ENCODE results near the gene NRARP.
A peak's percentile ranks its signal among the peaks of the same experiment; 100 is the strongest.
"Not testable (repeated sequence)": the region's sequence is repeated elsewhere in the genome, so short reads cannot be mapped to it uniquely, and the experiment has no call there.

The NRARP gene

DNA sequence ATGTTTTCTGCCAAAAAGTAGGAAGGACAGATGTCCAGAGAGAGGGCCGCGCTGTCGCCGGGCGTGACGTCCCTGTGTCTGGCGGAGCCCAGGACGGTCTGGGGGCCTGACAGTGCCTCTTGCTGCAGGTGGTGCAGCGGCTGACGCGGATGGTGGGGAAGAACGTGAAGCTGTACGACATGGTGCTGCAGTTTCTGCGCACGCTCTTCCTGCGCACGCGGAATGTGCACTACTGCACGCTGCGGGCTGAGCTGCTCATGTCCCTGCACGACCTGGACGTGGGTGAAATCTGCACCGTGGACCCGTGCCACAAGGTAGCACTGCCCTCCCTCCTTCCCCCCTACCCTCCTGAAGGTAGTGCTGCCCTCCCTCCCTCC, 39.2 kb downstream of the NRARP start:
- Histone ChIP-seq H3K9ac (ENCODE audit: low read length) (no peak overlapping the region), H3K4me3 (ENCODE audit: low read length) (no peak overlapping the region), H3K36me3 (ENCODE audit: control insufficient read depth, insufficient read depth, low read length) (peaks cover 30% of the 10 kb centered on the region), H3K27me3 (ENCODE audit: control insufficient read depth, insufficient read depth, low read length) (no peaks in the 10 kb centered on the region), H3K27ac (ENCODE audit: low read depth, low read length) (no peak overlapping the region), H3K4me1 (ENCODE audit: control insufficient read depth, insufficient read depth, low read length) (no peaks in the 10 kb centered on the region)

DNA sequence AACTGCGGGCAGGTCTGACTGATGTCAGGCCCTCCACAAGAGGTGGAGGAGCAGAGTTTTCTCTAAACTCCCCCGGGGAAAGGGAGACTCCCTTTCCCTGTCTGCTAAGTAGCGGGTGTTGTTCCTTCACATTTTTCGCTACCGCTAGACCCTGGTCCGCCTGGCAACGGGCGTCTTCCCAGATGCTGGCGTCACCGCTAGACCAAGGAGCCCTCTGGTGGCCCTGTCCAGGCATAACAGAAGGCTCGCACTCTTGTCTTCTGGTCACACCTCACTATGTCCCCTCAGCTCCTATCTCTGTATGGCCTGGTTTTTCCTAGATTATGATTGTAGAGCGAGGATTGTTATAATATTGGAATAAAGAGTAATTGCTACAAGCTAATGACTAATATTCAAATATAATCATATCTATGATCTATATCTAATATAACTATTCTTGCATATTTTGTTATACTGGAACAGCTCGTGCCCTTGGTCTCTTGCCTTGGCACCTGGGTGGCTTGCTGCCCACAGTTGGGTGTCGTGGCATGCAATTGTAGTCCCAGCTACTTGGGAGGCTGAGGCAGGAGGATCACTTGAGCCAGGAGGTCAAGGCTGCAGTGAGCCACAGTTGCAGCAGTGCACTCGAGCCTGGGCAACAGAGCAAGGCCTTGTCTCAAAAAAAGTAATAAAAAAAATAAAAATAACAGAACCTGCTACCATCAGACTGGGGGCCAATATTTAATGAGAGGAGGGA, 39.7 kb downstream of the NRARP start:
- H3K27ac ChIP-seq (ENCODE audit: low read depth, low read length); H3K9ac ChIP-seq (ENCODE audit: low read length); H3K27me3 ChIP-seq (ENCODE audit: control insufficient read depth, insufficient read depth, low read length); H3K4me1 ChIP-seq (ENCODE audit: control insufficient read depth, insufficient read depth, low read length); H3K4me3 ChIP-seq (ENCODE audit: low read length): not testable (repeated sequence)
- peaks cover 28% of the 10 kb centered on the region for H3K36me3 ChIP-seq (ENCODE audit: control insufficient read depth, insufficient read depth, low read length)

DNA sequence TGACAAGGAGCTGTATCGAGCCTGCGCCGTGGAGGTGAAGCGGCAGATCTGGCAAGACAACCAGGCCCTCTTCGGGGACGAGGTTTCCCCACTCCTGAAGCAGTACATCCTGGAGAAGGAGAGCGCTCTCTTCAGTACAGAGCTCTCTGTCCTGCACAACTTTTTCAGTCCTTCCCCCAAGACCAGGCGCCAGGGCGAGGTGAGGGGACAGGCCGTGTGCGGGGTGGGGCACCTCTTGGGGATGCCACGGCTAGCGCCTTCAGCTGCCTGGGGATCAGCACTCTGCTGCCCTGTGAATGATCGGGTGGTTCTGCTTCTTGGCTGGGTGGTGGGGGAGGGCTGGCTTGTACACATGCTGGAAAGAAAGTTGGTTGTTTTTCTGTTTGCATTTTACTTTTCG, 45.2 kb downstream of the NRARP start:
- Histone ChIP-seq H3K36me3 (ENCODE audit: control insufficient read depth, insufficient read depth, low read length) (peaks cover 2% of the 10 kb centered on the region), H3K4me3 (ENCODE audit: low read length) (no peak overlapping the region), H3K9ac (ENCODE audit: low read length) (no peak overlapping the region), H3K4me1 (ENCODE audit: control insufficient read depth, insufficient read depth, low read length) (peaks cover 10% of the 10 kb centered on the region), H3K27ac (ENCODE audit: low read depth, low read length) (no peak overlapping the region), H3K27me3 (ENCODE audit: control insufficient read depth, insufficient read depth, low read length) (no peaks in the 10 kb centered on the region)

DNA sequence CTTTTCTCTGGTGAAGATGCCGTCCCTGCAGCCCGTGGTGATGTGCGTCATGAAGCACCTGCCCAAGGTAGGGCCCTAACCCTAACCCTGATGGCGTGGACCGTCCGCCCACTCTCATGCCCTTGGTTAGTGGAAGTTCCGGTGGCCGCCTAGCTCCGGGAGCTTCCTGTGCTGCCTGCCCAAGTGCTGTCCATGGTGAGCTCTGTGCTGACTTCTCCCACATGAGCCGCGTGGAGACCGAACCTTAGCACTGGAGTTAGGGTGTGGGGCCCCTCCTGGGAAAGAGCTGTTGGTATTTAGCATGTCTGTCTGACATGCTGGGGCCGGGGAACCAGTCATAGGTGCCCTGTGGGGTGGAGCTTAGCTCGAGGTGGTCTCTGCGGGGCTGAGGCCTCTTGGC, 45.7 kb downstream of the NRARP start:
- H3K4me1 ChIP-seq (ENCODE audit: control insufficient read depth, insufficient read depth, low read length): peaks cover 10% of the 10 kb centered on the region
- H3K27ac ChIP-seq (ENCODE audit: low read depth, low read length): no peak overlapping the region
- H3K9ac ChIP-seq (ENCODE audit: low read length): no peak overlapping the region
- H3K36me3 ChIP-seq (ENCODE audit: control insufficient read depth, insufficient read depth, low read length): peaks cover 2% of the 10 kb centered on the region
- peak overlapping the region; percentile 85 for H3K4me3 ChIP-seq (ENCODE audit: low read length)
- H3K27me3 ChIP-seq (ENCODE audit: control insufficient read depth, insufficient read depth, low read length): no peaks in the 10 kb centered on the region

DNA sequence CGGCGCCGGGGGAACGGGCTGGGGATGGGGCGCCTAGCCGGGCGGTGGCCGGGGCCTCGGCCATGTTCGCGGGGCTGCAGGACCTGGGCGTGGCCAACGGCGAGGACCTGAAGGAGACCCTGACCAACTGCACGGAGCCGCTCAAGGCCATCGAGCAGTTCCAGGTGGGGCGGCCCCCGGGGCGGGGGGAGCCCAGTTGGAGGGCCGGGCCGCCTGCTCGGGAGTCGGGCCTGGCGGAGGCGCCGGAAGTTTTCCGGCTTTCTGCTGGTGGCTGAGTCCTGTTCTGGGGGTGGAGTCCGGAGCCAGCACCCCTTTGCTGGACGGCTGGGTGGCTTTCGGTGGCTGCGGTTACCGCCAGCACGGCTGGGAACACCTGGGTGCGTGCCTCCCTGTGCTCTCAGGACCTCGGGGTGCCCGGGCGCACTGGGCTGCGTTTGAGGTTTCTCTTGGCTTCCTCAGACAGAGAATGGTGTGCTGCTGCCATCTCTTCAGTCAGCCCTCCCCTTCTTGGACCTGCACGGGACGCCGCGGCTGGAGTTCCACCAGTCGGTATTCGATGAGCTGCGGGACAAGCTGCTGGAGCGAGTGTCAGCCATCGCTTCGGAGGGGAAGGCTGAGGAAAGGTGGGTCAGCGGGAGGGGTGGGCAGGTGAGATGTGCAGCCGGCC, 46.5 kb downstream of the NRARP start:
- Histone ChIP-seq H3K27ac (ENCODE audit: low read depth, low read length) (peak overlapping the region; percentile 58), H3K27me3 (ENCODE audit: control insufficient read depth, insufficient read depth, low read length) (no peaks in the 10 kb centered on the region), H3K4me3 (ENCODE audit: low read length) (peak overlapping the region; percentile 85), H3K4me1 (ENCODE audit: control insufficient read depth, insufficient read depth, low read length) (peaks cover 10% of the 10 kb centered on the region), H3K9ac (ENCODE audit: low read length) (peak overlapping the region; percentile 80), H3K36me3 (ENCODE audit: control insufficient read depth, insufficient read depth, low read length) (peaks cover 2% of the 10 kb centered on the region)

DNA sequence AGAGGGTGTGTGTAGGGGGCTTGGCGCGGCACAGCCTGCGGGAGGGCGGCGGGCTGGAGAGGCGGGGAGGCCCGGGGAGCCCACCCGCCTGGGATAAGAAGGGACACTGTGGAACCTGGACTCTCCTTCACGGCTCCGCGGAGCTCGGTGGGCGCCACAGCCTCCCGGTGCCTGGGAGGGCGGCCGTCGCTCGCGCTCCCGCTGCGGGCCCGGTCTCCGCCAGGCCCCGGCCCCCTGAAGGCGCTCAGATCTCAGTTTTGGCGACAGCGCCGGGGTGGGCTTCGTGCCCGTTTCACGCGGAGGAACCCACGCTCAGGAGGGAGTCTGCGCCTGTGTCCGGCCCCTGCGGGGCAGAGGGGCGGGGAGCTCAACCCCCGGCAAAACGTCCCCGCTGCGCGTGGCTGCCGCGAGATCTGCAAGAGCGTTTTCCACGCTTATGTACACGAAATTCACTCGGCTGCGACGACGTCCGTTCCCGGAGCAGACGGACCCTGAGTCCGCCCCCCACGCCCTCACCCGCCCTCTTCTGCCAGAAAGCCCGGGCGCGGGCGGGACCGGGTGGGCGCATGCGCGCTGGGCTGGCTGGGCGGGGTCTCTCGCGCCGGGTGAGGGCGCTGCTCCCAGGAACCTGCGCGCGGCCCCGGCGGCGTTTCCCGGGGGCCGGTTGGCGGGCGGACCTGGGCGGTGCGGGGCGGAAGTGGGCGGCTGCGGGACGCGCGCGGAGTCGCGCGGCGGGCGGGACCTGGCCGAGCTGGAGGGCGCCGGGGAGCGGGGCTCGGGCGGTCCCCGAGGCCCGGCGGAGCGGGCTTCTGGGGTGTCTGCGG, 47.2 kb downstream of the NRARP start, which contains the start of gene NELFB:
Gene NELFB, plus strand, starts transcription at position 704 of the 824 bp plus-strand sequence.
- Histone ChIP-seq H3K27me3 (ENCODE audit: control insufficient read depth, insufficient read depth, low read length) (no peaks in the 10 kb centered on the region), H3K4me1 (ENCODE audit: control insufficient read depth, insufficient read depth, low read length) (peaks cover 10% of the 10 kb centered on the region), H3K27ac (ENCODE audit: low read depth, low read length) (peak within 1 kb of the TSS; percentile 61), H3K9ac (ENCODE audit: low read length) (peak within 1 kb of the TSS; percentile 80), H3K4me3 (ENCODE audit: low read length) (peak within 1 kb of the TSS; percentile 92), H3K36me3 (ENCODE audit: control insufficient read depth, insufficient read depth, low read length) (peaks cover 2% of the 10 kb centered on the region)

DNA sequence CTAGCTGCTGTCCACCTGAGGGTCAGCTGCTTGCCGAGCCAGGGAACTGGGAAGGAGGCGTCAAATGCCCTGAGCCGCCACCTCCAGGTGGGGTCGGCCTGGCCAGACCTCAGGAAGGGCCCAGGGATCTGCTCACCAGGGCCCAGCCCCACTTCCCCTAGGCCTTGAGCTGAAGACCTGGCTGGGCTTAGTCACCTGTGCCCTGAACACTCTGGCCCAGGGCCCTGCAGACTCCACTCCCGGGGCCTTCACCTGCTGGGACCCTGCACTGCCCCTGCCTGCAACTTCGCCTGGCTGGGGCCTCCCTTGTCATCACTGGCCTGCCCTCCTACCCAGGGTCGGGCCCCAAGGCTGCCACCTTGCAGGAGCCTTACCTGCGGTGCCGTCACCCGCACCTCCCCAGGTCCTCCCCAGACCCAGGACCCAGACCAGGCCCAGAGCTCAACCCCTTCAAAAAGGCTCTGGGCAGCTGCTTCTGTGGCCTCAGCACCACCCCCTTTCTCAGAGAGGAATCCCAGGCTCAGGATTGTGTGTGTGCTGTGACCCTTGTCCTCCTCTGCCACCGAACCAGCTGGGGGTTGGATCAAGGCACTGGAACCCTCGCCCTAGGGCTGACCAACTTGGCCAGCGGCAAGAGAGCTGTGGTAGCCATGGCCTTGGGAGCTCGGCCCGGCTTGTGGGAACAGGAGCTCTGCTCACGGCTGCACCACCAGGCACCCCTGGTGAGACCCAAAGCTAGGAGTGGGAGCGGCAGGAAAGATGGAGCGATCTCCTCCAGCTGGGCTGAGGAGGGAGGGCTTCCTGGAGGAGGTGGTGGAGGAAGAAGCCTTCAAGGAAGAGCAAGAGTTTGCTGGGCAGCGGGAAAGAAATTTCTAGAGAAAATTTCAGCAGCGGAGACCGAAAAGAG, 48.1 kb downstream of the NRARP start:
- peaks cover 10% of the 10 kb centered on the region for H3K4me1 ChIP-seq (ENCODE audit: control insufficient read depth, insufficient read depth, low read length)
- H3K27me3 ChIP-seq (ENCODE audit: control insufficient read depth, insufficient read depth, low read length): no peaks in the 10 kb centered on the region
- no peaks in the 10 kb centered on the region for H3K36me3 ChIP-seq (ENCODE audit: control insufficient read depth, insufficient read depth, low read length)
- H3K9ac ChIP-seq (ENCODE audit: low read length): peak overlapping the region; percentile 62
- no peak overlapping the region for H3K27ac ChIP-seq (ENCODE audit: low read depth, low read length)
- peak overlapping the region; percentile 92 for H3K4me3 ChIP-seq (ENCODE audit: low read length)

DNA sequence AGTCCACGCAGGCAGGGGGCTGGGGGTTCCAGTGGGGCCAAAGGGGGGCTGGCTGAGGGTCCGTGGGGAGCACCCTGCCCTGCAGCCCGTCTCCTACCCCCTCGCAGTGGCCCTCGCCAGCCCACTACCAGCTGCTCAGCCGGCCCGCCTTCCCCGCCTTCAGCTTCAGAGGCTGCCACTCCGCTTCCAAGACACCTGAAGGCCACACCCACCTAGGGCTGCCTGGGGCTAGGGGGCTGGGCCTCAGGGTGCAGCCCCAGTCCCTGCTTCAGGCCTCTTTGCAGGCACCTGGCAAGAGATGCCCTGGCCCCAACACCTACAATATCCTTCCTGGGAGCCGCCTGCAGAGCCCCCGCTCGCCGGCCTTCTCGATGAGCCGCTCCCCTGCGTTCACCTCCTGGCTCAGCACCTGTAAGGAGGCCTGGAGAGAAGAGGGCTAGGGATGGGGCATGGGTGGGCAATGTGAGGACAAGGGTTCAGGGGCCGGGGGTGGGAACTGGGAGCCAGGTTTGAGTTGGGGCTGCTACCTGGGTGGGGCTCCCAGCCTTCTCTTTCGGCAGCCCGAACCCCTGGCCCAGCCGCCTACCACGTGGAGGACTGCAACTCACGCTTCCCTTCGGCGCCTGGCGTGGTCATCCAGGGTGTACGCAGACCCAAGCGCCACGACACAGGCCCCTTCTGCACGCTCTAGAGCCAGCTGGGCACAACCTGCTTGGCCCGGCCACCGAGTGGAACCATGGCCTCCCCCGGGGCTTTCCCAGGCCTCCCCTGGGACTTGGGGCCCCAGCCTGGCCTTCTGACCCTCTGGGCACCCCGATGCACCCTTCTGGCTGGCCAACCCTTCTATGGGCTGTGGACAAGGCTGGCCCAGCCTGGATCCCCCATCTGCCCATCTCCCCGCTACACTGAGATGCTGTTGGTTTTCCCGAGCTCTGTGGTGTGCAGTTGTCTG, 49.2 kb downstream of the NRARP start:
- peaks cover 10% of the 10 kb centered on the region for H3K4me1 ChIP-seq (ENCODE audit: control insufficient read depth, insufficient read depth, low read length)
- H3K36me3 ChIP-seq (ENCODE audit: control insufficient read depth, insufficient read depth, low read length): no peaks in the 10 kb centered on the region
- H3K9ac ChIP-seq (ENCODE audit: low read length): no peak overlapping the region
- no peak overlapping the region for H3K4me3 ChIP-seq (ENCODE audit: low read length)
- no peak overlapping the region for H3K27ac ChIP-seq (ENCODE audit: low read depth, low read length)
- no peaks in the 10 kb centered on the region for H3K27me3 ChIP-seq (ENCODE audit: control insufficient read depth, insufficient read depth, low read length)

DNA sequence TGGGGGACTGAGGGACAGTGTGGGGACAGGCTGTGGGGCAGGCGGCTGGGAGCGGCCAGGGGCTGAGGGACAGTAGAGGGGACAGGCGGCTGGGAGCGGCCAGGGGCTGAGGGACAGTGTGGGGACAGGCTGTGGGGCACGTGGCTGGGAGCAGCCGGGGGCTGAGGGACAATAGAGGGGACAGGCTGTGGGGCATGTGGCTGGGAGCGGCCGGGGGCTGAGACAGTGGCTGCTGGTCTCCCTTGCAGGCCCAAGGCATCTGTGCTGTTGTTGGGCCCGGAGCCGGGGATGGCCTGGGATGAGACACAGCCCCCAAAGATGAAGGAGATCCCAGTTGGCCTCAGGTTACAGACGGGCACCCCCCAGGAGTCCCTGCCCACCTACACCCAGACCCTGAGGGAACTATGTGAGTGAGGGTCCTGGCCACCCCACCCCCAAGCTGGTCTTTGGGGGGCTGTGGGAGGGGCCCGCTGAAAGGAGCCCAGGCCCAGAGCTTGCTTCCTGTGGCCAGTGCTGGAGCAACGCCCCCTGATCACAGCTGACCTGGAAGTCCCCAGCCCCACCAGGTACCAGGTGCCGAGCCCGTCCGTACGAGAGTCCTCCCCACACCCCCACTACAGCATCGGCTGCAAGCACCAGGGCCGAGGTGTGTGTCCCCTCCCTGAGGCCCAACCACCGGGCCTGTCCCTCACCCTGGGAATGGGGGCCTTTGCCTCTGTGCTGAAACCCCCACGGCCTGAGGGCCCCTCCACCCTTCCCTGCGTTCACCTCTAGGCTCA, 50.4 kb downstream of the NRARP start:
- Histone ChIP-seq H3K36me3 (ENCODE audit: control insufficient read depth, insufficient read depth, low read length) (no peaks in the 10 kb centered on the region), H3K4me1 (ENCODE audit: control insufficient read depth, insufficient read depth, low read length) (peaks cover 8% of the 10 kb centered on the region), H3K27me3 (ENCODE audit: control insufficient read depth, insufficient read depth, low read length) (no peaks in the 10 kb centered on the region), H3K27ac (ENCODE audit: low read depth, low read length) (no peak overlapping the region), H3K4me3 (ENCODE audit: low read length) (no peak overlapping the region), H3K9ac (ENCODE audit: low read length) (no peak overlapping the region)

DNA sequence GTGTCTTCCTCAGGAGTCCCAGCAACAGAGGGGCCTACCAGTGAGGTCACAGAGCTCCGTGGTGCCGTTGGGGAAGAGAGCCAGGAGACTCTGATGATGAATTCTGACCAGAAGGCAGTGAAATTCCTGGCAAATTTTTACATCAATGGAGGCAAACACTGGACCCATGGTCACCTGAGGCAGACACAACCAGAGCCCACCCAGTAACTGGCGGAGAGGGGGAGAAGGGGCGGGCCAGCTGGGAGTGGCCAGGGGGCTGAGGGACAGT, 50.9 kb downstream of the NRARP start, which contains the start of gene STPG3:
Gene STPG3, plus strand, starts transcription at position 93 of the 268 bp plus-strand sequence. Its CDS starts 1 bp downstream, at position 94.
- H3K27me3 ChIP-seq (ENCODE audit: control insufficient read depth, insufficient read depth, low read length): no peaks in the 10 kb centered on the region
- H3K4me1 ChIP-seq (ENCODE audit: control insufficient read depth, insufficient read depth, low read length): peaks cover 3% of the 10 kb centered on the region
- H3K36me3 ChIP-seq (ENCODE audit: control insufficient read depth, insufficient read depth, low read length): no peaks in the 10 kb centered on the region
- no peak within 1 kb of the TSS for H3K27ac ChIP-seq (ENCODE audit: low read depth, low read length)
- no peak within 1 kb of the TSS for H3K4me3 ChIP-seq (ENCODE audit: low read length)
- H3K9ac ChIP-seq (ENCODE audit: low read length): no peak within 1 kb of the TSS

All from rectal smooth muscle tissue (tissue), 1 donor.